ENCODE data around the gene RABGEF1. TPM values are rescaled to one million over a fixed set of nuclear protein-coding genes. Genes with fewer than 3 reads are reported as not detected.
A peak's percentile ranks its signal among the peaks of the same experiment; 100 is the strongest.

Gene RABGEF1
- total RNA-seq, 1 donor from 2014 or later: 36.5 TPM

- no peaks in the 10 kb centered on the region for H3F3A ChIP-seq (ENCODE audit: low read depth)
- H3K4me2 ChIP-seq: no peak overlapping the region
- Mint-ChIP-seq H3K4me1 (no peaks in the 10 kb centered on the region), H3K4me3 (no peak overlapping the region), H3K36me3 (no peaks in the 10 kb centered on the region), H3K27me3 (ENCODE audit: insufficient read depth, low read depth) (peaks cover 9% of the 10 kb centered on the region), H3K9me3 (peaks cover 8% of the 10 kb centered on the region), H3K27ac (no peak overlapping the region)
- no peaks in the 10 kb centered on the region for H3K9me3 ChIP-seq (ENCODE audit: low read depth)
- no peaks in the 10 kb centered on the region for H3K36me3 ChIP-seq
- no peaks in the 10 kb centered on the region for H3K27me3 ChIP-seq
- H3K79me2 ChIP-seq (ENCODE audit: low read depth): no peaks in the 10 kb centered on the region
- H3K4me1 ChIP-seq: no peaks in the 10 kb centered on the region
- no peak for TF ChIP-seq EZH2phosphoT487 (IDR thresholded peaks at IDR 0.05)
- TF ChIP-seq EZH2 (IDR thresholded peaks at IDR 0.05): no peak
- TF ChIP-seq CTCF (IDR thresholded peaks at IDR 0.05): no peak
- H3K27ac ChIP-seq: no peak overlapping the region
- no peak overlapping the region for H2AFZ ChIP-seq (replicated peaks)
- no peak overlapping the region for H3K4me3 ChIP-seq
- H3K9ac ChIP-seq: no peak overlapping the region
- H4K20me1 ChIP-seq (ENCODE audit: low read depth): no peaks in the 10 kb centered on the region
- no peak for DNase-seq (ENCODE audit: low spot score)
These were observed 92.2 kb downstream of the RABGEF1 start for GRCh38 chr7:66832531-66833351.

- H3K27ac Mint-ChIP-seq: no peak overlapping the region
- H3K36me3 Mint-ChIP-seq: no peaks in the 10 kb centered on the region
- no peak overlapping the region for H3K9ac ChIP-seq
- DNase-seq (ENCODE audit: low spot score): peak; percentile 76
- peaks cover 8% of the 10 kb centered on the region for H3K9me3 Mint-ChIP-seq
- no peak overlapping the region for H3K4me3 Mint-ChIP-seq
- no peak overlapping the region for H2AFZ ChIP-seq (replicated peaks)
- no peaks in the 10 kb centered on the region for H3F3A ChIP-seq (ENCODE audit: low read depth)
- H3K4me1 Mint-ChIP-seq: no peaks in the 10 kb centered on the region
- H3K4me3 ChIP-seq: no peak overlapping the region
- no peak for TF ChIP-seq EZH2 (IDR thresholded peaks at IDR 0.05)
- no peak for TF ChIP-seq EZH2phosphoT487 (IDR thresholded peaks at IDR 0.05)
- peak; percentile 65 for TF ChIP-seq CTCF (IDR thresholded peaks at IDR 0.05)
- H3K27ac ChIP-seq: no peak overlapping the region
- no peaks in the 10 kb centered on the region for H3K4me1 ChIP-seq
- H3K4me2 ChIP-seq: no peak overlapping the region
- no peaks in the 10 kb centered on the region for H3K27me3 ChIP-seq
- no peaks in the 10 kb centered on the region for H4K20me1 ChIP-seq (ENCODE audit: low read depth)
- peaks cover 6% of the 10 kb centered on the region for H3K27me3 Mint-ChIP-seq (ENCODE audit: insufficient read depth, low read depth)
- H3K9me3 ChIP-seq (ENCODE audit: low read depth): no peaks in the 10 kb centered on the region
- H3K36me3 ChIP-seq: no peaks in the 10 kb centered on the region
- H3K79me2 ChIP-seq (ENCODE audit: low read depth): no peaks in the 10 kb centered on the region
These were observed 96.5 kb downstream of the RABGEF1 start for GRCh38 chr7:66837007-66837406.

- Mint-ChIP-seq H3K4me1 (no peaks in the 10 kb centered on the region), H3K4me3 (no peak overlapping the region), H3K27ac (no peak overlapping the region), H3K36me3 (no peaks in the 10 kb centered on the region), H3K9me3 (peaks cover 8% of the 10 kb centered on the region), H3K27me3 (ENCODE audit: insufficient read depth, low read depth) (peaks cover 6% of the 10 kb centered on the region)
- Histone ChIP-seq H4K20me1 (ENCODE audit: low read depth) (no peaks in the 10 kb centered on the region), H3F3A (ENCODE audit: low read depth) (no peaks in the 10 kb centered on the region), H3K4me3 (no peak overlapping the region), H3K9ac (no peak overlapping the region), H3K27ac (no peak overlapping the region), H3K9me3 (ENCODE audit: low read depth) (no peaks in the 10 kb centered on the region), H3K36me3 (no peaks in the 10 kb centered on the region), H2AFZ (replicated peaks) (no peak overlapping the region), H3K4me1 (no peaks in the 10 kb centered on the region), H3K27me3 (no peaks in the 10 kb centered on the region), H3K79me2 (ENCODE audit: low read depth) (no peaks in the 10 kb centered on the region), H3K4me2 (no peak overlapping the region)
- TF ChIP-seq CTCF (IDR thresholded peaks at IDR 0.05) (no peak), EZH2 (IDR thresholded peaks at IDR 0.05) (no peak), EZH2phosphoT487 (IDR thresholded peaks at IDR 0.05) (no peak)
- DNase-seq (ENCODE audit: low spot score): no peak
These were observed 97.1 kb downstream of the RABGEF1 start for GRCh38 chr7:66837661-66838060.

Data from neural progenitor cell (in vitro differentiated cells).